Measurements from ENCODE around the gene SULF2.

DNA sequence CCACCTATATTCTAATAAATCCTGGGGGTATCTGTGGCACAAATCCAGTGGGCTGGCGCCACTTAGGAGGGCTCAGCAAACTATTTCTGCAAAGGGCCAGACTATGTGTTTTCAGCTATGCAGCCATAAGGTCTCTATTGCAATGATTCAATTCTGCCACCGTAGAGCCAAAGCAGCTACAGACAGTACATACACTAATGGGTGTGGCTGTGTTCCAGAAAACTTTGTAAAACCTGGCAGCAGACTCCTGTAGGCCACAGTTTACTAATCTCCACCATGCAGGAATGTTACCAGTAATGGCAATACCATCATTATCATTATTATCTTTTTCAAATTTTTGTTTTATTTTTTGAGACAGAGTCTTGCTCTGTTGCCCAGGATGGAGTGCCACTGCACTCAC lies 65.7 kb downstream of the SULF2 start:
- TF ChIP-seq RARB (CRISPR knock-in tag; IDR thresholded peaks at IDR 0.05) (no peak), ZNF565 (CRISPR knock-in tag; conservative IDR thresholded peaks at IDR 0.05; ENCODE audit: low read depth) (no peak)
- TF ChIP-seq, protein P1, sequence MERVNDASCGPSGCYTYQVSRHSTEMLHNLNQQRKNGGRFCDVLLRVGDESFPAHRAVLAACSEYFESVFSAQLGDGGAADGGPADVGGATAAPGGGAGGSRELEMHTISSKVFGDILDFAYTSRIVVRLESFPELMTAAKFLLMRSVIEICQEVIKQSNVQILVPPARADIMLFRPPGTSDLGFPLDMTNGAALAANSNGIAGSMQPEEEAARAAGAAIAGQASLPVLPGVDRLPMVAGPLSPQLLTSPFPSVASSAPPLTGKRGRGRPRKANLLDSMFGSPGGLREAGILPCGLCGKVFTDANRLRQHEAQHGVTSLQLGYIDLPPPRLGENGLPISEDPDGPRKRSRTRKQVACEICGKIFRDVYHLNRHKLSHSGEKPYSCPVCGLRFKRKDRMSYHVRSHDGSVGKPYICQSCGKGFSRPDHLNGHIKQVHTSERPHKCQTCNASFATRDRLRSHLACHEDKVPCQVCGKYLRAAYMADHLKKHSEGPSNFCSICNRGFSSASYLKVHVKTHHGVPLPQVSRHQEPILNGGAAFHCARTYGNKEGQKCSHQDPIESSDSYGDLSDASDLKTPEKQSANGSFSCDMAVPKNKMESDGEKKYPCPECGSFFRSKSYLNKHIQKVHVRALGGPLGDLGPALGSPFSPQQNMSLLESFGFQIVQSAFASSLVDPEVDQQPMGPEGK (CRISPR knock-in tag; IDR thresholded peaks at IDR 0.05; ENCODE audit: borderline replicate concordance), result no peak
